ENCODE measurements around the gene ANTKMT.
A peak's percentile ranks its signal among the peaks of the same experiment; 100 is the strongest.

Gene ANTKMT

DNA sequence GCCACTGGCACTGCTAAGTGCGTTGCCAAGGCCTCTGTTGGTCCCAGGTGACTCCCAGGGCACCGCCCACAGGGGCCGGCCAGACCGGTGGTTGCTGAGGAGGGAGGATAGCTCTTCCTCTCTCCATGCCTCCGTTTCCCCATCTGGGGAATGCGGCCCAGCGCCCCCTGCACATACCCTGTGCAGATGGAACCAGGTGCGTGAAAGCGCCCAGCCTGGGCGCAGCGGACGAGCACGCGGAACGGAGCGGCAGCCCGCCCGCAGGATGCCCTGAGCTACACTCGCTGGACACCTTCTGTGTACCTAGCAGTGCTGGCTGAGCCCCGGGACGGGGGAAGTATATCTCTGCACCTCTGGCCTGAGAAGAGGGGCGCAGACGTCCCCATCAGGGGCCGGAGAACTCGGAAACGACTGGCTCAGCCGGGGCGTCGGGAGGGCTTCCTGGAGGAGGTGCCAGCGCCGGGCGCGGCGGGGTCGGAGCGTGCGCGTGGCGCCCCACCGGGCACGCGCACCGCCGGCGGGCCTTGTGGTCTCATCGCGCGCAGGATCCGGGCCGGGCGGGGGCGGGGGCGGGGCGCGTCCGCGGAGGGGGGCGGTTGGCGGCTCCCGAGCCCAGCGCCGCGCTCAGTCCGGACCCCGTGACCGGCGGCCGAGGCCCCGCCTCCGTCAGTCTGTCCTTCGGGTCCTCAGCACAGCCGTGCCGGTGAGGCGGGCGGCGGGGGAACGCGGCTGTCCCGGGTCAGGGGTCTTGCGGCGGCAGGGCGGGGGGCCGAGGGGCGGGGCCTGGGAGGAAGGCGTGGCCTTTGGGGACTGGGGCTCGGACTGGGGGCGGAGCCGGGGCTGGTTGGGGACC lies 5.7 kb downstream of the ANTKMT start, which contains the start of the genes CCDC78 and HAGHL:
TSS of gene CCDC78 (minus strand) at position 6 of the 853 bp plus-strand sequence. CDS start 76 bp downstream, outside the sequence.
TSS of gene HAGHL (plus strand) at position 669 of the 853 bp plus-strand sequence. CDS start 404 bp downstream, outside the sequence.
- TF ChIP-seq TAF1 (IDR thresholded peaks at IDR 0.05; ENCODE audit: low read depth), result no peak; the same call in 1 of the 2 replicates
- TF ChIP-seq ZBTB7A (IDR thresholded peaks at IDR 0.05; ENCODE audit: low read depth), result 0 out of 2 replicates have a peak, but pooled peaks have one; percentile 13
- TF ChIP-seq, protein P1, sequence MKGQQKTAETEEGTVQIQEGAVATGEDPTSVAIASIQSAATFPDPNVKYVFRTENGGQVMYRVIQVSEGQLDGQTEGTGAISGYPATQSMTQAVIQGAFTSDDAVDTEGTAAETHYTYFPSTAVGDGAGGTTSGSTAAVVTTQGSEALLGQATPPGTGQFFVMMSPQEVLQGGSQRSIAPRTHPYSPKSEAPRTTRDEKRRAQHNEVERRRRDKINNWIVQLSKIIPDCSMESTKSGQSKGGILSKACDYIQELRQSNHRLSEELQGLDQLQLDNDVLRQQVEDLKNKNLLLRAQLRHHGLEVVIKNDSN (IDR thresholded peaks at IDR 0.05), result peak; percentile 56

- TF ChIP-seq EP300 (IDR thresholded peaks at IDR 0.05; ENCODE audit: borderline replicate concordance) (no peak), CREB1 (IDR thresholded peaks at IDR 0.05; ENCODE audit: low read depth) (no peak), CEBPB (IDR thresholded peaks at IDR 0.05) (no peak), TCF12 (IDR thresholded peaks at IDR 0.05; ENCODE audit: low read depth) (no peak), TAF1 (IDR thresholded peaks at IDR 0.05; ENCODE audit: low read depth) (no peak), TEAD4 (IDR thresholded peaks at IDR 0.05) (no peak), EGR1 (IDR thresholded peaks at IDR 0.05) (no peak), NFIC (IDR thresholded peaks at IDR 0.05) (no peak), YY1 (IDR thresholded peaks at IDR 0.05; ENCODE audit: low read depth) (no peak), FOXM1 (IDR thresholded peaks at IDR 0.05; ENCODE audit: borderline replicate concordance, low read depth) (no peak), RAD21 (IDR thresholded peaks at IDR 0.05; ENCODE audit: low read depth) (no peak), ZBTB7A (IDR thresholded peaks at IDR 0.05; ENCODE audit: low read depth) (0 out of 2 replicates have a peak, but pooled peaks have one; percentile 22), MAX (IDR thresholded peaks at IDR 0.05) (peak; percentile 38; the same call in 1 of the 2 replicates)
- TF ChIP-seq, protein P2, sequence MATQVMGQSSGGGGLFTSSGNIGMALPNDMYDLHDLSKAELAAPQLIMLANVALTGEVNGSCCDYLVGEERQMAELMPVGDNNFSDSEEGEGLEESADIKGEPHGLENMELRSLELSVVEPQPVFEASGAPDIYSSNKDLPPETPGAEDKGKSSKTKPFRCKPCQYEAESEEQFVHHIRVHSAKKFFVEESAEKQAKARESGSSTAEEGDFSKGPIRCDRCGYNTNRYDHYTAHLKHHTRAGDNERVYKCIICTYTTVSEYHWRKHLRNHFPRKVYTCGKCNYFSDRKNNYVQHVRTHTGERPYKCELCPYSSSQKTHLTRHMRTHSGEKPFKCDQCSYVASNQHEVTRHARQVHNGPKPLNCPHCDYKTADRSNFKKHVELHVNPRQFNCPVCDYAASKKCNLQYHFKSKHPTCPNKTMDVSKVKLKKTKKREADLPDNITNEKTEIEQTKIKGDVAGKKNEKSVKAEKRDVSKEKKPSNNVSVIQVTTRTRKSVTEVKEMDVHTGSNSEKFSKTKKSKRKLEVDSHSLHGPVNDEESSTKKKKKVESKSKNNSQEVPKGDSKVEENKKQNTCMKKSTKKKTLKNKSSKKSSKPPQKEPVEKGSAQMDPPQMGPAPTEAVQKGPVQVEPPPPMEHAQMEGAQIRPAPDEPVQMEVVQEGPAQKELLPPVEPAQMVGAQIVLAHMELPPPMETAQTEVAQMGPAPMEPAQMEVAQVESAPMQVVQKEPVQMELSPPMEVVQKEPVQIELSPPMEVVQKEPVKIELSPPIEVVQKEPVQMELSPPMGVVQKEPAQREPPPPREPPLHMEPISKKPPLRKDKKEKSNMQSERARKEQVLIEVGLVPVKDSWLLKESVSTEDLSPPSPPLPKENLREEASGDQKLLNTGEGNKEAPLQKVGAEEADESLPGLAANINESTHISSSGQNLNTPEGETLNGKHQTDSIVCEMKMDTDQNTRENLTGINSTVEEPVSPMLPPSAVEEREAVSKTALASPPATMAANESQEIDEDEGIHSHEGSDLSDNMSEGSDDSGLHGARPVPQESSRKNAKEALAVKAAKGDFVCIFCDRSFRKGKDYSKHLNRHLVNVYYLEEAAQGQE (IDR thresholded peaks at IDR 0.05; ENCODE audit: low read depth), result no peak
- TF ChIP-seq, protein P1 (IDR thresholded peaks at IDR 0.05), result peak; percentile 31; the same call in 1 of the 2 replicates
These were observed 6.5 kb downstream of the ANTKMT start for GRCh38 chr16:727291-727977.

DNA sequence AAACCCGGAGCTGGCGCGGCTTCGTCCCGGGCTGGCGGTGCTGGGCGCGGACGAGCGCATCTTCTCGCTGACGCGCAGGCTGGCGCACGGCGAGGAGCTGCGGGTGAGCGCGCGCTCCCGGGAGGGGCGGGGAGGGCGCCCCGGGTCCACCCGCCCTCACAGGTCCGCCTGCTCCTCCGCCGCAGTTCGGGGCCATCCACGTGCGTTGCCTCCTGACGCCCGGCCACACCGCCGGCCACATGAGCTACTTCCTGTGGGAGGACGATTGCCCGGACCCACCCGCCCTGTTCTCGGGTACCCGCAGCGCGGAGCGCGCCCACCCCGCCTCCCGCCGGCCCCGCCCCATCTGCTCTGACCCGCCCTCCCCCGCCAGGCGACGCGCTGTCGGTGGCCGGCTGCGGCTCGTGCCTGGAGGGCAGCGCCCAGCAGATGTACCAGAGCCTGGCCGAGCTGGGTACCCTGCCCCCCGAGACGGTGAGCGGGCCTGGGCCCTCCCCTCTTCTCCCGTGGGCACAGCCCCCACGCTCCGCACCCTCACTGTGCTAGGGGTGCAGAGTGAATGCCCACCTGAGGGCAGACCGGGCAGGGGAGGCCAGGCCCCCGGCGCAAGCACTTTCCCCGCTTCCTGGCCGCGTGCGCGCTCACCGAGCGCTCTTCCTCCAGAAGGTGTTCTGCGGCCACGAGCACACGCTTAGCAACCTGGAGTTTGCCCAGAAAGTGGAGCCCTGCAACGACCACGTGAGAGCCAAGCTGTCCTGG lies 7.4 kb downstream of the ANTKMT start:
- TF ChIP-seq CEBPB (IDR thresholded peaks at IDR 0.05) (no peak), NFIC (IDR thresholded peaks at IDR 0.05) (peak; percentile 20; the same call in 1 of the 2 replicates), MAX (IDR thresholded peaks at IDR 0.05) (peak; percentile 96), TEAD4 (IDR thresholded peaks at IDR 0.05) (peak; percentile 12; the same call in 1 of the 2 replicates), FOXM1 (IDR thresholded peaks at IDR 0.05; ENCODE audit: borderline replicate concordance, low read depth) (no peak), TCF12 (IDR thresholded peaks at IDR 0.05; ENCODE audit: low read depth) (peak; percentile 59; the same call in 1 of the 2 replicates)
- TF ChIP-seq, protein P1 (IDR thresholded peaks at IDR 0.05), result peak; percentile 59

DNA sequence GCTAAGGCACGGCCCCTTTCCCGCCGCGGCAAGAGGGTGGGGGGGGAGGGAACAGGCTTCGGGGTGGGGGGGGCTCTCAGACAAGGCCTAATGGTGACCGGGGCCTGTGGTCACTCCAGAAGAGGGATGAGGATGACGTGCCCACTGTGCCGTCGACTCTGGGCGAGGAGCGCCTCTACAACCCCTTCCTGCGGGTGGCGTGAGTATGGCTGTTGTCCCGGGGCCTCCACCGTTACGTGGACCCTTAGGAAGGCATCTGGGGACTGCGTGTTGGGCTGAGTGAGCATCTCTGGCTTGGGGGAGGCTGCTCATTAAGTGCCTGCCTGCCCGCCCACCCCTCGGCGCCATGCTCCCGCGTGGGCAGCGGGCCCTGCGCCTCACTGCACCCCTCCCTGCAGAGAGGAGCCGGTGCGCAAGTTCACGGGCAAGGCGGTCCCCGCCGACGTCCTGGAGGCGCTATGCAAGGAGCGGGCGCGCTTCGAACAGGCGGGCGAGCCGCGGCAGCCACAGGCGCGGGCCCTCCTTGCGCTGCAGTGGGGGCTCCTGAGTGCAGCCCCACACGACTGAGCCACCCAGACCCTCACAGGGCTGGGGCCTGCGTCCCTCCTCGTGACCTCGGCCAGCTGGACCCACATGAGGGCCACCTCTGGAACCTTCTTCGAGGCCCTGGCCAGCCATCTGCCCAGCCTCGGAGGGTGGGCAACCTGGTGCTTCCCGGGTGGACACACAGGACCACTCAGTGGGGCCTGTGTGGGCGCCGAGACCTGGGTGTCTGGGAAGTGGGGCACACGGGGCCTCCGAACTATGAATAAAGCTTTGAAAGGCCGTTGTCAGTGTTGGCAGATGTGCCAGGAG lies 8.2 kb downstream of the ANTKMT start:
- TF ChIP-seq NFIC (IDR thresholded peaks at IDR 0.05) (no peak), TAF1 (IDR thresholded peaks at IDR 0.05; ENCODE audit: low read depth) (no peak), TEAD4 (IDR thresholded peaks at IDR 0.05) (no peak), CEBPB (IDR thresholded peaks at IDR 0.05) (no peak), CREB1 (IDR thresholded peaks at IDR 0.05; ENCODE audit: low read depth) (no peak), FOXM1 (IDR thresholded peaks at IDR 0.05; ENCODE audit: borderline replicate concordance, low read depth) (no peak)
- TF ChIP-seq, protein P2 (IDR thresholded peaks at IDR 0.05; ENCODE audit: low read depth), result no peak
